ENCODE data around the gene HTR1D.
"Not testable (repeated sequence)": the region's sequence is repeated elsewhere in the genome, so short reads cannot be mapped to it uniquely, and the experiment has no call there.

Gene HTR1D

GRCh38 chr1:23217421-23218115 lies at the start of gene HTR1D:
HTR1D (minus strand) TSS chr1:23217502; CDS start chr1:23194219, 23,283 bp downstream.
- Mint-ChIP-seq H3K4me1 (ENCODE audit: low read depth) (no peaks in the 10 kb centered on the region), H3K36me3 (ENCODE audit: low read depth) (no peaks in the 10 kb centered on the region), H3K4me3 (peak within 1 kb of the TSS; percentile 17), H3K27ac (no peak within 1 kb of the TSS), H3K27me3 (peaks cover 79% of the 10 kb centered on the region), H3K9me3 (no peaks in the 10 kb centered on the region)
- intact Hi-C loops (cut with micrococcal nuclease) = no loop called here

- no peaks in the 10 kb centered on the region for H3K36me3 Mint-ChIP-seq (ENCODE audit: low read depth)
- no peak overlapping the region for H3K27ac Mint-ChIP-seq
- peaks cover 6% of the 10 kb centered on the region for H3K4me1 Mint-ChIP-seq (ENCODE audit: low read depth)
- peaks cover 6% of the 10 kb centered on the region for H3K27me3 Mint-ChIP-seq
- no peaks in the 10 kb centered on the region for H3K9me3 Mint-ChIP-seq
- no peak overlapping the region for H3K4me3 Mint-ChIP-seq
- intact Hi-C loops (cut with micrococcal nuclease) = no loop called here
These were observed 46.1 kb upstream of the HTR1D start for GRCh38 chr1:23263380-23263887.

- H3K9me3 Mint-ChIP-seq; intact Hi-C loops (cut with micrococcal nuclease); H3K4me1 Mint-ChIP-seq (ENCODE audit: low read depth): not testable (repeated sequence)
These were observed 40.8 kb upstream of the HTR1D start for GRCh38 chr1:23258082-23258481.

GRCh38 chr1:23257371-23257770 lies 40.1 kb upstream of the HTR1D start:
- intact Hi-C loops (cut with micrococcal nuclease); H3K4me1 Mint-ChIP-seq (ENCODE audit: low read depth); H3K9me3 Mint-ChIP-seq; H3K4me3 Mint-ChIP-seq; H3K36me3 Mint-ChIP-seq (ENCODE audit: low read depth); H3K27me3 Mint-ChIP-seq; H3K27ac Mint-ChIP-seq: not testable (repeated sequence)

More at GRCh38 chr1:23258082-23258481, 40.8 kb upstream of the HTR1D start:
- not testable (repeated sequence) for H3K36me3 Mint-ChIP-seq (ENCODE audit: low read depth); H3K4me3 Mint-ChIP-seq; H3K27ac Mint-ChIP-seq; H3K27me3 Mint-ChIP-seq

- H3K27ac Mint-ChIP-seq = no peak overlapping the region
These were observed 37.3 kb upstream of the HTR1D start for GRCh38 chr1:23254584-23254983.

GRCh38 chr1:23251812-23252211 lies 34.5 kb upstream of the HTR1D start:
- H3K27ac Mint-ChIP-seq = no peak overlapping the region
- H3K9me3 Mint-ChIP-seq = no peaks in the 10 kb centered on the region
- H3K27me3 Mint-ChIP-seq = peaks cover 11% of the 10 kb centered on the region
- intact Hi-C loops (cut with micrococcal nuclease) = no loop called here
- H3K4me1 Mint-ChIP-seq (ENCODE audit: low read depth) = no peaks in the 10 kb centered on the region
- no peaks in the 10 kb centered on the region for H3K36me3 Mint-ChIP-seq (ENCODE audit: low read depth)
- H3K4me3 Mint-ChIP-seq = no peak overlapping the region

More at GRCh38 chr1:23254584-23254983, 37.3 kb upstream of the HTR1D start:
- Mint-ChIP-seq H3K4me3 (no peak overlapping the region), H3K4me1 (ENCODE audit: low read depth) (no peaks in the 10 kb centered on the region), H3K9me3 (no peaks in the 10 kb centered on the region), H3K27me3 (peaks cover 9% of the 10 kb centered on the region), H3K36me3 (ENCODE audit: low read depth) (no peaks in the 10 kb centered on the region)
- intact Hi-C loops (cut with micrococcal nuclease) = no loop called here

GRCh38 chr1:23249787-23250454 lies 32.6 kb upstream of the HTR1D start:
- peaks cover 9% of the 10 kb centered on the region for H3K27me3 Mint-ChIP-seq
- no peaks in the 10 kb centered on the region for H3K4me1 Mint-ChIP-seq (ENCODE audit: low read depth)
- H3K27ac Mint-ChIP-seq = no peak overlapping the region
- H3K36me3 Mint-ChIP-seq (ENCODE audit: low read depth) = no peaks in the 10 kb centered on the region
- no peaks in the 10 kb centered on the region for H3K9me3 Mint-ChIP-seq
- intact Hi-C loops (cut with micrococcal nuclease) = no loop called here
- H3K4me3 Mint-ChIP-seq = no peak overlapping the region

GRCh38 chr1:23247276-23247675 lies 30.0 kb upstream of the HTR1D start:
- H3K9me3 Mint-ChIP-seq = no peaks in the 10 kb centered on the region
- no peak overlapping the region for H3K4me3 Mint-ChIP-seq
- H3K36me3 Mint-ChIP-seq (ENCODE audit: low read depth) = no peaks in the 10 kb centered on the region
- peaks cover 13% of the 10 kb centered on the region for H3K27me3 Mint-ChIP-seq
- intact Hi-C loops (cut with micrococcal nuclease) = no loop called here
- H3K27ac Mint-ChIP-seq = no peak overlapping the region
- no peaks in the 10 kb centered on the region for H3K4me1 Mint-ChIP-seq (ENCODE audit: low read depth)

- no peaks in the 10 kb centered on the region for H3K36me3 Mint-ChIP-seq (ENCODE audit: low read depth)
- H3K27ac Mint-ChIP-seq = no peak overlapping the region
- intact Hi-C loops (cut with micrococcal nuclease) = no loop called here
- no peaks in the 10 kb centered on the region for H3K9me3 Mint-ChIP-seq
- no peaks in the 10 kb centered on the region for H3K4me1 Mint-ChIP-seq (ENCODE audit: low read depth)
- peaks cover 13% of the 10 kb centered on the region for H3K27me3 Mint-ChIP-seq
- no peak overlapping the region for H3K4me3 Mint-ChIP-seq
These were observed 29.0 kb upstream of the HTR1D start for GRCh38 chr1:23246274-23246673.

GRCh38 chr1:23244256-23244761 lies 27.0 kb upstream of the HTR1D start:
- Mint-ChIP-seq H3K4me1 (ENCODE audit: low read depth) (no peaks in the 10 kb centered on the region), H3K27ac (no peak overlapping the region), H3K9me3 (no peaks in the 10 kb centered on the region), H3K27me3 (peaks cover 8% of the 10 kb centered on the region), H3K36me3 (ENCODE audit: low read depth) (no peaks in the 10 kb centered on the region), H3K4me3 (no peak overlapping the region)
- intact Hi-C loops (cut with micrococcal nuclease) = no loop called here

GRCh38 chr1:23242414-23242813 lies 25.1 kb upstream of the HTR1D start:
- Mint-ChIP-seq H3K36me3 (ENCODE audit: low read depth) (no peaks in the 10 kb centered on the region), H3K4me3 (no peak overlapping the region), H3K4me1 (ENCODE audit: low read depth) (no peaks in the 10 kb centered on the region), H3K9me3 (no peaks in the 10 kb centered on the region), H3K27me3 (peaks cover 5% of the 10 kb centered on the region), H3K27ac (no peak overlapping the region)
- intact Hi-C loops (cut with micrococcal nuclease) = no loop called here

- H3K36me3 Mint-ChIP-seq (ENCODE audit: low read depth) = no peaks in the 10 kb centered on the region
- no peaks in the 10 kb centered on the region for H3K9me3 Mint-ChIP-seq
- no peaks in the 10 kb centered on the region for H3K4me1 Mint-ChIP-seq (ENCODE audit: low read depth)
- H3K27ac Mint-ChIP-seq = no peak overlapping the region
- intact Hi-C loops (cut with micrococcal nuclease) = no loop called here
- no peak overlapping the region for H3K4me3 Mint-ChIP-seq
- H3K27me3 Mint-ChIP-seq = peaks cover 5% of the 10 kb centered on the region
These were observed 22.5 kb upstream of the HTR1D start for GRCh38 chr1:23239638-23240295.

- Mint-ChIP-seq H3K27me3 (peaks cover 8% of the 10 kb centered on the region), H3K36me3 (ENCODE audit: low read depth) (no peaks in the 10 kb centered on the region), H3K4me1 (ENCODE audit: low read depth) (no peaks in the 10 kb centered on the region), H3K27ac (no peak overlapping the region), H3K4me3 (no peak overlapping the region), H3K9me3 (no peaks in the 10 kb centered on the region)
- intact Hi-C loops (cut with micrococcal nuclease) = no loop called here
These were observed 21.3 kb upstream of the HTR1D start for GRCh38 chr1:23238565-23238964.

GRCh38 chr1:23237508-23237907 lies 20.2 kb upstream of the HTR1D start:
- Mint-ChIP-seq H3K4me1 (ENCODE audit: low read depth) (no peaks in the 10 kb centered on the region), H3K4me3 (no peak overlapping the region), H3K27me3 (peaks cover 8% of the 10 kb centered on the region), H3K27ac (no peak overlapping the region), H3K36me3 (ENCODE audit: low read depth) (no peaks in the 10 kb centered on the region), H3K9me3 (no peaks in the 10 kb centered on the region)
- intact Hi-C loops (cut with micrococcal nuclease) = no loop called here
